SU-DHL-6 (cell line): ENCODE measurements around the gene CATSPER3.

Experiments used
- H2AFZ ChIP-seq: fragments of 200-600 bp; sonication (generic); 2 replicates; pipeline ENCODE4 v1.6.1; 2014; ENCODE audit warnings: low read depth, mild to moderate bottlenecking, moderate library complexity, mixed read lengths, antibody characterized with exemption, low read length; ENCODE audit not compliant: severe bottlenecking
- H3F3A ChIP-seq: fragments of 200-600 bp; shearing (Covaris generic); 2 replicates; pipeline ENCODE4 v1.6.0; 2016; ENCODE audit warnings: antibody characterized with exemption, mild to moderate bottlenecking; ENCODE audit not compliant: insufficient read depth
- H3K27ac ChIP-seq: fragments of 200-600 bp; sonication (generic); 2 replicates; pipeline ENCODE4 v1.5.1; 2016; ENCODE audit warnings: low read depth, mild to moderate bottlenecking, low read length, moderate library complexity, mixed read lengths
- H3K27me3 ChIP-seq: fragments of 200-600 bp; sonication (generic), shearing (Covaris generic); 2 replicates; pipeline ENCODE4 v1.6.0; 2014; ENCODE audit warnings: mild to moderate bottlenecking, low read length
- H3K36me3 ChIP-seq: fragments of 200-600 bp; sonication (generic); 2 replicates; pipeline ENCODE4 v1.6.1; 2014; ENCODE audit warnings: mild to moderate bottlenecking, low read length, mixed read lengths
- H3K4me2 ChIP-seq: fragments of 300-600, 200-600 bp; shearing (Covaris generic), sonication (generic); 2 replicates; pipeline ENCODE4 v1.6.0; 2014; ENCODE audit warnings: low read length, low read depth, mild to moderate bottlenecking; ENCODE audit not compliant: poor library complexity, severe bottlenecking
- H3K4me3 ChIP-seq: fragments of 200-600 bp; sonication (generic); 2 replicates; pipeline ENCODE4 v1.5.1; 2014; ENCODE audit warnings: antibody characterized with exemption, low read length, mild to moderate bottlenecking, mixed read lengths; ENCODE audit not compliant: insufficient read depth, poor library complexity, severe bottlenecking
- H3K79me2 ChIP-seq: fragments of 200-600 bp; sonication (generic); 2 replicates; pipeline ENCODE4 v1.6.1; 2014; ENCODE audit warnings: mild to moderate bottlenecking, low read length, moderate library complexity; ENCODE audit not compliant: insufficient read depth
- H3K9ac ChIP-seq: fragments of 200-600 bp; sonication (generic); 2 replicates; pipeline ENCODE4 v1.7.0; 2014; ENCODE audit warnings: mild to moderate bottlenecking, low read length
- H3K9me2 ChIP-seq: fragments of 200-600 bp; sonication (generic); replicated peaks from 2 replicates; pipeline ENCODE4 v1.6.1; 2014; ENCODE audit warnings: low read length; ENCODE audit not compliant: insufficient read depth
- H3K9me3 ChIP-seq: fragments of 200-600 bp; sonication (generic); 2 replicates; pipeline ENCODE4 v1.6.1; 2014; ENCODE audit warnings: low read length, mixed read lengths; ENCODE audit not compliant: insufficient read depth
- H4K20me1 ChIP-seq: fragments of 200-600 bp; sonication (generic); 2 replicates; pipeline ENCODE4 v1.6.1; 2014; ENCODE audit warnings: low read depth, mild to moderate bottlenecking, antibody characterized with exemption, low read length, moderate library complexity, mixed read lengths
- CTCF ChIP-seq: fragments of 200-600 bp; sonication (generic); IDR thresholded peaks from one replicate; pipeline ENCODE4 v1.5.1; 2017; ENCODE audit warnings: antibody characterized with exemption, mild to moderate bottlenecking, low read length, moderate library complexity; ENCODE audit not compliant: insufficient read depth, poor library complexity, severe bottlenecking
- EZH2phosphoT487 ChIP-seq: fragments of 200-600 bp; sonication (generic), shearing (Covaris generic); conservative IDR thresholded peaks from 2 replicates; pipeline ENCODE4 v1.6.1; 2018; ENCODE audit warnings: mild to moderate bottlenecking, antibody characterized with exemption, low read length, moderate library complexity, mixed read lengths

The CATSPER3 gene

DNA sequence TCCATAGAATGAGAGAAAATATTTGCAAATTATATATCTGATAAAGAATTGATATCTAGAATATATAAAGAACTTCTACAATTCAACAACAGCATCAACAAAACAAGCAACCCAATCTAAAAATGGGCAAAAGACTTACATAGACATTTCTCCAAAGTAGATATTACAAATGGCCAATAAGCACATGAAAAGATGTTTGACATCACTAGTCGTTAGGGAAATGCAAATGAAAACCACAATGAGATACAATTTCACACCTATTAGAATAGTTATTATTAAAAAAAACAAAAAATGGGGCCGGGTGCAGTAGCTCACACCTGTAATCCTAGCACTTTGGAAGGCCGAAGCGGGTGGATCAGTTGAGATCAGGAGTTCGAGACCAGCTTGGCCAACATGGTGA lies 24.4 kb downstream of the CATSPER3 start:
- Histone ChIP-seq H4K20me1 (no peaks in the 10 kb centered on the region), H3K27me3 (no peaks in the 10 kb centered on the region)

DNA sequence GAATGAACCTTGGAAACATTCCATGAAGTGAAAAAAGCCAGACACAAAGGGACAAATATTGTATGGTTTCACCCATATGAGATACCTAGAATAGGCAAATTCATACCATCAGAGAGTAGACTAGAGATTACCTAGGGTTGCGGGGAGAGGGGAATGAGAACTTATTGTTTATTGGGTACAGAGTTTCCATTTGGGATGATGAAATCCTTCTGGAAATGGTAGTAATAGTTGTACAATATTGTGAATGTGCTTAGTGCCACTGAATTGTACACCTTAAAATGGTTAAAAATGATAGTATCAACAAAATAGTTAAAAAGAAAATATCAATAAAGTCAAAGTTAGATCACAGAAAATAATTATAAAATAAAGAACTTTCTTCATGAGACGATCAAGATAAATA lies 25.5 kb downstream of the CATSPER3 start:
- H3F3A ChIP-seq = 0 out of 2 replicates have a peak, but pooled peaks cover 4% of the 10 kb centered on the region
- no peaks in the 10 kb centered on the region for H3K27me3 ChIP-seq
- H3K4me2 ChIP-seq = no peak overlapping the region
- H3K9me3 ChIP-seq = no peaks in the 10 kb centered on the region
- no peak for TF ChIP-seq CTCF
- no peak for TF ChIP-seq EZH2phosphoT487
- H3K36me3 ChIP-seq = peaks cover 3% of the 10 kb centered on the region; the same call in 1 of the 2 replicates
- H2AFZ ChIP-seq = no peak overlapping the region
- no peaks in the 10 kb centered on the region for H4K20me1 ChIP-seq
- no peak overlapping the region for H3K9ac ChIP-seq
- H3K4me3 ChIP-seq = no peak overlapping the region
- H3K27ac ChIP-seq = no peak overlapping the region
- no peaks in the 10 kb centered on the region for H3K79me2 ChIP-seq
- no peaks in the 10 kb centered on the region for H3K9me2 ChIP-seq

More for the DNA sequence above, 24.4 kb downstream of the CATSPER3 start:
- Histone ChIP-seq H3F3A (0 out of 2 replicates have a peak, but pooled peaks cover 4% of the 10 kb centered on the region), H3K9me3 (no peaks in the 10 kb centered on the region), H2AFZ (no peak overlapping the region), H3K36me3 (peaks cover 3% of the 10 kb centered on the region; the same call in 1 of the 2 replicates), H3K27ac (no peak overlapping the region), H3K4me3 (no peak overlapping the region), H3K9me2 (no peaks in the 10 kb centered on the region), H3K9ac (no peak overlapping the region), H3K4me2 (no peak overlapping the region), H3K79me2 (no peaks in the 10 kb centered on the region)
- TF ChIP-seq EZH2phosphoT487 (no peak), CTCF (no peak)

DNA sequence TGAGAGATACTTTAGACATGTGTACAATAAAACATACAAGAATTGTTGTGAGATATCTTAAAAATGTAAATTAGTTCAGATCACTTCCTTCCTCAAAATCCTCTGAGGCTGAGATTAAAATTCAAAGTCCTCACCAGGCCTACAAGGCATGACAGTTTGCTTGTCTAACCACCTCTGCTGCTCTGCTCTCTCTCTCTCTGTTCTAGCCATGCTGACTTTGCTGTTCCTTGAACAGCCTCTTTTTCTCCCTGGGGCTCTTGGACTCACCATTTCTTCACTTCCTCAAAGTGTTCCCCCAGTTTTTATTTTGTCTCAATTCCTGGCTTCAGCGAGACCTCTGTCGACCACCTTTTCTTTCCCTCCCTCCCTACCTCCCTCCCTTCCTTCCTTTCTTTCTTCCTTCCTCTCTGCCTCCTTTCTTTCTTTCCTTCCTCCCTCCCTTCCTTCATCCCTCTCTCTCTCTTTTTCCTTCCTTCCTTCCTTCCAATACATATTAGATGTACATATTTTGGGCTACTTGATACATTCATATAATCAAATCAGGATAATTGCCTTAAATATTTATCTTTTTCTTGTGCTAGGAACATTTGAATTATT lies 27.0 kb downstream of the CATSPER3 start:
- Histone ChIP-seq H4K20me1 (no peaks in the 10 kb centered on the region), H3K27ac (no peak overlapping the region), H3K4me3 (no peak overlapping the region), H2AFZ (no peak overlapping the region), H3K27me3 (no peaks in the 10 kb centered on the region), H3K9me3 (no peaks in the 10 kb centered on the region), H3K9ac (no peak overlapping the region), H3K9me2 (no peaks in the 10 kb centered on the region), H3K4me2 (no peak overlapping the region), H3K36me3 (peaks cover 3% of the 10 kb centered on the region; the same call in 1 of the 2 replicates), H3F3A (0 out of 2 replicates have a peak, but pooled peaks cover 4% of the 10 kb centered on the region), H3K79me2 (no peaks in the 10 kb centered on the region)
- TF ChIP-seq EZH2phosphoT487 (no peak), CTCF (no peak)
